ENCODE measurements around the gene ERCC2.

Gene ERCC2

GRCh38 chr19:45376045-45376724, 5.8 kb upstream of the ERCC2 start:
- DNase-seq (ENCODE audit: low read depth) = peak; percentile 97
- no peak for TF ChIP-seq CTCF (conservative IDR thresholded peaks at IDR 0.05; ENCODE audit: low read depth, low read length)
- H3K4me3 ChIP-seq (ENCODE audit: low read depth, low read length) = no peak overlapping the region

- no peak overlapping the region for H3K4me3 ChIP-seq (ENCODE audit: low read depth, low read length)
- DNase-seq (ENCODE audit: low read depth) = no peak
- TF ChIP-seq CTCF (conservative IDR thresholded peaks at IDR 0.05; ENCODE audit: low read depth, low read length) = no peak
These were observed 1.5 kb downstream of the ERCC2 start for GRCh38 chr19:45368737-45369340.

- H3K4me3 ChIP-seq (ENCODE audit: low read depth, low read length) = no peak overlapping the region
- no peak for DNase-seq (ENCODE audit: low read depth)
- no peak for TF ChIP-seq CTCF (conservative IDR thresholded peaks at IDR 0.05; ENCODE audit: low read depth, low read length)
These were observed 2.2 kb downstream of the ERCC2 start for GRCh38 chr19:45368127-45368526.

- no peak for TF ChIP-seq CTCF (conservative IDR thresholded peaks at IDR 0.05; ENCODE audit: low read depth, low read length)
- DNase-seq (ENCODE audit: low read depth) = no peak
- H3K4me3 ChIP-seq (ENCODE audit: low read depth, low read length) = no peak overlapping the region
These were observed 5.7 kb downstream of the ERCC2 start for GRCh38 chr19:45364696-45365095.

GRCh38 chr19:45363861-45364459, 6.4 kb downstream of the ERCC2 start:
- TF ChIP-seq CTCF (conservative IDR thresholded peaks at IDR 0.05; ENCODE audit: low read depth, low read length) = no peak
- DNase-seq (ENCODE audit: low read depth) = no peak

GRCh38 chr19:45362291-45362690, 8.1 kb downstream of the ERCC2 start:
- no peak for TF ChIP-seq CTCF (conservative IDR thresholded peaks at IDR 0.05; ENCODE audit: low read depth, low read length)
- DNase-seq (ENCODE audit: low read depth) = no peak
- no peak overlapping the region for H3K4me3 ChIP-seq (ENCODE audit: low read depth, low read length)

More at GRCh38 chr19:45363861-45364459, 6.4 kb downstream of the ERCC2 start:
- no peak overlapping the region for H3K4me3 ChIP-seq (ENCODE audit: low read depth, low read length)

Measured in choroid plexus epithelial cell (primary cell).